Measurements from ENCODE around the gene TRMT1.
A peak's percentile ranks its signal among the peaks of the same experiment; 100 is the strongest.

Gene TRMT1

GRCh38 chr19:13120031-13120430, 3.5 kb upstream of the TRMT1 start:
- no peak for DNase-seq (ENCODE audit: low read depth)
- H3K4me3 ChIP-seq (ENCODE audit: low read length) = peak overlapping the region; percentile 79
- no peak for TF ChIP-seq CTCF (conservative IDR thresholded peaks at IDR 0.05; ENCODE audit: low read length)

- TF ChIP-seq CTCF (conservative IDR thresholded peaks at IDR 0.05; ENCODE audit: low read length) = no peak
- H3K4me3 ChIP-seq (ENCODE audit: low read length) = peak overlapping the region; percentile 79
- no peak for DNase-seq (ENCODE audit: low read depth)
Measured at GRCh38 chr19:13119627-13120026, 3.1 kb upstream of the TRMT1 start.

DNA sequence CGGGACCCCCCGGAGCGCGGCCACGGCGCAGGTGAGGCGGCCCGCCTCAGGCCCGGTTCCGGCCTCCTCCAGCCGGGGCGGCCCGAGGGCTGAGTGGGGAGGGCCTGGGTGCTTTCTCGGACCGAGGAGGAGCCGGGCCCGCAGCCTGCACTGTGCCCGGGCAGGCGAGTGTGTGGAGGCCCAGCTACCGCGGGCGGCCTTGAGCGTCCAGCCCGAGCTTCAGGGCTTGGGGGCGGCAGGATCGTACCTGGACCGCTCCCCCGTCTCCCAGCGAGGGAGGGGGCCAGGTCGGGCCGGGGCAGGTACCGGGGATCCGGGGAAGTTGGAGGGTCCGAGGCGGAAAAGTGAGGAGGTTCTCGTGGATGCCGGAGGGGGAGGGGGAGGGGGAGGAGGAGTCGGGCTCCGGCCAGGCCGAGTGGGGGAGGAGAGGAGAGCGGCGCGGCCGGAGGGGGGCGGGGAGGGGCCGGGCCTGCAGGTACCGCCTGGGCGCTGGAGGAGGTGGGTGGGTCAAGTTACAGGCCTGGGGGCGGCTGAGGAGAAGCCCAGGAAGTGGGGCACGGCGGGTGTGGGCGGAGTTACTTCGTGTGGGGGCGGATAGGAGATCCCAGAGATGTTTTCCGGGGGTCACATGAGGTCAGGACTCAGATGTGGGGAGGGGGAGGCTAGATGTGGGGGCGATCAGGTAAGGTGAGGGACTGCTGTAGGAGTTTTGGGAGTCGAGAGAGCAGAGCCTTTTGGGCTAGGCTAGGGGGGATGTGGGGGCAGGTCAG, 2.1 kb upstream of the TRMT1 start:
- H3K4me3 ChIP-seq (ENCODE audit: low read length) = peak overlapping the region; percentile 79
- DNase-seq (ENCODE audit: low read depth) = no peak
- TF ChIP-seq CTCF (conservative IDR thresholded peaks at IDR 0.05; ENCODE audit: low read length) = no peak

- TF ChIP-seq CTCF (conservative IDR thresholded peaks at IDR 0.05; ENCODE audit: low read length) = no peak
- peak within 1 kb of the TSS; percentile 96 for H3K4me3 ChIP-seq (ENCODE audit: low read length)
- peak; percentile 86 for DNase-seq (ENCODE audit: low read depth)
Measured at GRCh38 chr19:13117772-13118423, 1.4 kb upstream of the TRMT1 start, which contains the start of gene NACC1. TSS of gene NACC1 (plus strand) at chr19:13118264. CDS start at chr19:13135208, 16,944 bp downstream.

DNA sequence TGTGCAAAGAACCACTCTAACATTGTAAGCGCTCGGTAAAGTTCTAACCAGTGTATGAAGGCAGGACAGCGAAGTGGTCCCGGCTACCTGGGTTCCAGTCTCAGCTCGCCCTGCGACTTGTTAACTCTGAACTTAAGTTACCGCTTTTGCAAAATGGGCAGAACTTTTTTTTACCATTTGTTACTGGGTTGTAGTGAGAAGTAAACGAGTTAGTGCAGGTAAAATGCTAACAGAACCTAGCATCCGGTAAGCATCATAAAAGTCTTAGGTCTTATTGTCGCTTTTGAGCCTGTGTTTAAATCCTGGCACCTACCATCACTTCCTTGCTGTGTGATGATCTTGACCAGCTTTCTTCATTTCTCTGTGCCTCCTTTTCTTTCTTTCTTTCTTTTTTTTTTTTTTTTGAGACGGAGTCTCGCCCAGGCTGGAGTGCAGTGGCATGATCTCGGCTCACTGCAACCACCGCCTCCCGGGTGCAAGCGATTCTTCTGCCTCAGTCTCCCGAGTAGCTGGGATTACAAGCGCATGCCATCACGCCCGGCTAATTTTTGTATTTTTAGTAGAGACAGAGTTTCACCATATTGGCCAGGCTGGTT, 734 bp upstream of the TRMT1 start:
- peak overlapping the region; percentile 96 for H3K4me3 ChIP-seq (ENCODE audit: low read length)
- DNase-seq (ENCODE audit: low read depth) = no peak
- no peak for TF ChIP-seq CTCF (conservative IDR thresholded peaks at IDR 0.05; ENCODE audit: low read length)

GRCh38 chr19:13115936-13116281, 631 bp downstream of the TRMT1 start:
- no peak for TF ChIP-seq CTCF (conservative IDR thresholded peaks at IDR 0.05; ENCODE audit: low read length)
- DNase-seq (ENCODE audit: low read depth) = no peak
- peak overlapping the region; percentile 96 for H3K4me3 ChIP-seq (ENCODE audit: low read length)
